Activated naive CD8-positive, alpha-beta T cell treated with anti-CD3 and anti-CD28 coated beads for 36 hours (primary cell): Measurements from ENCODE around the gene THNSL1. TPM values are rescaled to one million over a fixed set of nuclear protein-coding genes. Genes with fewer than 3 reads are reported as not detected.

Experiments used
- DNase-seq: peaks from one replicate; pipeline ENCODE4 v3.0.0; 2021
- H3K27ac Mint-ChIP-seq: one replicate; pipeline ENCODE4 v1.8.0; 2022; ENCODE audit warnings: mild to moderate bottlenecking, moderate library complexity, mixed read lengths
- H3K27me3 Mint-ChIP-seq: one replicate; pipeline ENCODE4 v1.8.0; 2022; ENCODE audit warnings: mild to moderate bottlenecking, mixed read lengths
- H3K36me3 Mint-ChIP-seq: one replicate; pipeline ENCODE4 v1.8.0; 2021; ENCODE audit warnings: mild to moderate bottlenecking, mixed read lengths
- H3K4me1 Mint-ChIP-seq: one replicate; pipeline ENCODE4 v1.8.0; 2021; ENCODE audit warnings: mixed read lengths
- H3K4me3 Mint-ChIP-seq: one replicate; pipeline ENCODE4 v1.8.0; 2022; ENCODE audit warnings: mild to moderate bottlenecking, moderate library complexity, mixed read lengths
- H3K9me3 Mint-ChIP-seq: one replicate; pipeline ENCODE4 v1.8.0; 2022; ENCODE audit warnings: mixed read lengths
- total RNA-seq, 2 experiments: library from RNA; stranded (reverse); gene quantifications; one replicate each; pipeline ENCODE4 v1.2.3, GENCODE V29; 2021

The THNSL1 gene
- total RNA-seq, 2 experiments from 2014 or later: 10.1 to 10.7 TPM

DNA sequence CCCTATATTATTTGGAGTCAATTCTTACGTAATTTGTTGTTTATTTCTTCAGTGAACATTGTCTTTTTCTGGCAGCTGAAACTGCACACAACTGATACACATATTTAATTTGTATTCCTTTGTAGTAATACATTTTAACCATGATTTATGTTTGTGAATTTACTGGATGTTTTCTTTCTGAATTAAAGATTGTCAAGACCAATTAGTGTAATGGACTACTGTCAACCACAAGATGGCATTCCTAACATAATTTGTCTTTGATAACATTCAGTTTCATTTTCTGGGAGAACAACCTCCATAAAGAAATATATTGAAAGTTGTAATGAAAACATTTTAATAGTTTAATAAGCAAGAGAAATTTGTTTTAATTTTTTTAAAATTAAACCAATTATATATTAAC, 10.1 kb downstream of the THNSL1 start:
- no peak for DNase-seq
- H3K27ac Mint-ChIP-seq: no peak overlapping the region
- peaks cover 26% of the 10 kb centered on the region for H3K36me3 Mint-ChIP-seq
- peaks cover 4% of the 10 kb centered on the region for H3K4me1 Mint-ChIP-seq
- peaks cover 7% of the 10 kb centered on the region for H3K9me3 Mint-ChIP-seq
- H3K27me3 Mint-ChIP-seq: no peaks in the 10 kb centered on the region
- H3K4me3 Mint-ChIP-seq: no peak overlapping the region

DNA sequence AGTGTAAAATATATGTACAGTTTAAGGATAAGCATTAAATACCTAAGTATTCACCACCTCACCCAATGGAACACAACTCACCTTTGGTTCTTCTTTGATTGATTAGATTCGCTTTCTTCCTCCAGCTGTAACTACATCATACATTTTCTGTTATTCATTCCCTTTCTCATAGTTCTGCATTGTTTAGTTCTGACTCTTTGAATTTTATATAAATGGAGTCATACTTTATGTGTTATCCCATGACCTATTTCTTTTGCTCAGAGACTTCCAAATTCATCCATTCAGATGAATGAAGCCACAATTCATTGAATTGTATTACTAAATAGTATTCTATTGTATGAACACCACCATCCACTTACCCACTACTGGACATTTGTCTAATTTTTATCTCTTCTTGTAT, 12.3 kb downstream of the THNSL1 start:
- H3K27ac Mint-ChIP-seq: no peak overlapping the region
- no peaks in the 10 kb centered on the region for H3K27me3 Mint-ChIP-seq
- no peak overlapping the region for H3K4me3 Mint-ChIP-seq
- DNase-seq: no peak
- peaks cover 7% of the 10 kb centered on the region for H3K9me3 Mint-ChIP-seq
- peaks cover 15% of the 10 kb centered on the region for H3K36me3 Mint-ChIP-seq
- no peaks in the 10 kb centered on the region for H3K4me1 Mint-ChIP-seq

DNA sequence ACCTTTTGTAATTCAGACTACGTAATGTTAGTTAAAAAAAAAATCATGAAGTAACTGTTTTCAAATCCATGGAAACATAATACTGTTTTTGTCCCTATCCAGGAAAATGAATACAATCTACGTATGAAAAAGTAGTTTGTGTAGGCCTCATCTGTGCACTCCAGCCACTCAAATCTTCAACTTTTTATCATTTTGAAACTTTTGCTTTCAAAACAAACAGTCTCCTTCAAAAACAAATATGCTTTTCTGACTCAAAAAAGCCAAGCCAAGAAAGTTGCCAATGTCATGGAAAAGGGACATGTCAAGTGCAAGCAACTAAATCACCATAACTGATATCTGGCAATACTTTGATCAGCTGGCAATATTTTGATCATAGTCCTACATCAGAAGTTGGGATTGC, 13.1 kb downstream of the THNSL1 start:
- H3K27me3 Mint-ChIP-seq: no peaks in the 10 kb centered on the region
- H3K27ac Mint-ChIP-seq: no peak overlapping the region
- DNase-seq: no peak
- peaks cover 10% of the 10 kb centered on the region for H3K36me3 Mint-ChIP-seq
- H3K4me3 Mint-ChIP-seq: no peak overlapping the region
- no peaks in the 10 kb centered on the region for H3K4me1 Mint-ChIP-seq
- H3K9me3 Mint-ChIP-seq: peaks cover 7% of the 10 kb centered on the region

DNA sequence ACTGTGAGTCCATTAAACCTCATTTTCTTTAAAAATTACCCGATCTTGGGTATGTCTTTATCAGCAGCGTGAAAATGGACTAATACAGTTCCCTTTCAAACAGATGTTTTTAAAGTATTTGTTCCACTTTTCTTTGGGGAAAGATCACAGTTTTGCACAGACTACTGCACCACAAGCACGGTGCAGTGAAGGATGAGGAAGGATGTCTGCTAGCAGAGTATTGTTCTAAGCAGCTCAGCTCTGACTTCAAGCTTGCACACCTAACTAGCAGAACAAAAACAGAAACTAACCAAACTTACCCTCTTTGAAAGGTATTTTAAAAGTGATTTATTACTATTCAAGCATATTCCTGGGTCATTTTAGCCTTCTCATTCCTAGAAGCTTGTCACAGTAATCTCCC, 20.0 kb downstream of the THNSL1 start:
- no peak for DNase-seq
- Mint-ChIP-seq H3K36me3 (no peaks in the 10 kb centered on the region), H3K27ac (no peak overlapping the region), H3K4me1 (no peaks in the 10 kb centered on the region), H3K9me3 (no peaks in the 10 kb centered on the region), H3K4me3 (no peak overlapping the region), H3K27me3 (peaks cover 11% of the 10 kb centered on the region)

DNA sequence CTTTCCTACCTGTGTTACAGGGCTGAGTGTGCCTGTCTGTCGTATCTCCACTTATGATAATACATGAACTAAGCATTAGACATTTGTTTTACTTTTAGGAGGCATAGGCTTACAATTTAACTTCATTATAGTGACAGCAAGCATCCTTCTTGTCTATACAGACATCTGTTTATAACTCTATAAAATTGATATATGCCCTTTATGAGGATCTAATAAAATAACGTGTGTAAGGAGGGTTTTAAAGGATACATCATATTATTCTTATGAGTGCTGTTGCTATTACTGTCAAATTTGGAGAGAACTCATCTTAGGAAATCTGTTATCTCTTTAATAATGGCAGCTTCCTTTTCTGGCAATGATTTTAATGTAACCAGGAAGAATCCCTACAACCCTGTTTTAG, 21.9 kb downstream of the THNSL1 start:
- no peaks in the 10 kb centered on the region for H3K36me3 Mint-ChIP-seq
- H3K4me1 Mint-ChIP-seq: no peaks in the 10 kb centered on the region
- peaks cover 16% of the 10 kb centered on the region for H3K27me3 Mint-ChIP-seq
- no peaks in the 10 kb centered on the region for H3K9me3 Mint-ChIP-seq
- H3K27ac Mint-ChIP-seq: no peak overlapping the region
- no peak overlapping the region for H3K4me3 Mint-ChIP-seq
- DNase-seq: no peak

DNA sequence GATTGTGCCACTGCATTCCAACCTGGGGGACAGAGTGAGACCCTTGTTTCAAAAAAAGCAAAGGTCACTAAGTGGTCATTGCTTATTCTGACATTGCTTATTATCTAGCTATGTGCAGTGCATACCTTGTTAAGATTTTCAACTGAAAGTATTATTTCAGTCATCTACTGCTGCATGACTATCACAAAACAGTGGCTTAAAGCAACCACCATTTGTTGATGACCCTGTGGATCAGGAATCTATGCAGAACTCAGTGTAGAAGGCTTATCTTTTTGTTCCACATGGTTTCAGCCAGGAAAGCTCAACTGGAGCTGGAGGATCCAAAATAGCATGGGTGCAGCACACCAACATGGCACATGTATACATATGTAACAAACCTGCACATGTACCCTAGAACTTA, 23.1 kb downstream of the THNSL1 start:
- Mint-ChIP-seq H3K4me1 (no peaks in the 10 kb centered on the region), H3K9me3 (no peaks in the 10 kb centered on the region), H3K4me3 (no peak overlapping the region), H3K27ac (no peak overlapping the region), H3K27me3 (peaks cover 18% of the 10 kb centered on the region), H3K36me3 (no peaks in the 10 kb centered on the region)
- DNase-seq: no peak

DNA sequence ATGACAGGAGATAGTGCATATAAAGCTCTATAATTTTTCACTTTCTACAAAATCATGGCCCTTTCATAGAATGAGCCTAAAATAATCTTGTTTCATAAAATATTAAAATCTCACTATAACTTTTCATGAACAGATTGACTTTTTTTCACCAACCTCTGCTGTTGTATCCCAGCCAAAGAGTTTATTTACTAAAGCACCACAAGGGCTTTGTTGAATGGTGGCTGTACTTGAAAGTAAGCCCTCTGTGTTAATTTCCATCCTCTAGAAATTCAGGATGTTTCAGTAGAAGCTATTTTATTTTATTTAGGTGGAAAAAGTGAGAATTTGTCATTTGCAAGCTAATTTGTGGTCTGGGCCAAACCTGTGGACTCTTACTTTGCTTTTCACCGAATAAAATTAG, 30.2 kb downstream of the THNSL1 start:
- H3K9me3 Mint-ChIP-seq: no peaks in the 10 kb centered on the region
- H3K4me1 Mint-ChIP-seq: no peaks in the 10 kb centered on the region
- no peak overlapping the region for H3K4me3 Mint-ChIP-seq
- H3K36me3 Mint-ChIP-seq: no peaks in the 10 kb centered on the region
- peaks cover 38% of the 10 kb centered on the region for H3K27me3 Mint-ChIP-seq
- DNase-seq: no peak
- no peak overlapping the region for H3K27ac Mint-ChIP-seq

DNA sequence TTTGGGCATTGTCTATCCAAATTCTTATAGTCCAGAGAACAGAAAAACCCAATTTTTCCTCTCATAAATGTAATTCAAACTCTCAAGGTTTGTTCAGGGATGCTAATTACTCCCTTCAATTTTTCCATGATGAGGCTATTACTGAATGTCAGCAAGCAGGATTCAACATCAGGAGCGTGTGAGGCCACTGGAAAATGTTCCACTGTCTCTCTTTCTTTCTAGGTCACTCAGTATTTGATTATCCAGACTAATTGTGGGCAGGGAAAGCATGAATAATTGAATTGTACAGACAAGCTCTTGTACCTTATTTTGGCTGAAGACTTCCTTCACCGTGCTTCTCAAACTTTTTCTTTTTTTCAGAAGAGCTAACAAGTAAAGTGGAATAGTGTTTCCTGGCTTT, 30.7 kb downstream of the THNSL1 start:
- Mint-ChIP-seq H3K4me1 (no peaks in the 10 kb centered on the region), H3K27ac (no peak overlapping the region), H3K4me3 (no peak overlapping the region), H3K27me3 (peaks cover 36% of the 10 kb centered on the region), H3K36me3 (no peaks in the 10 kb centered on the region), H3K9me3 (no peaks in the 10 kb centered on the region)
- no peak for DNase-seq

DNA sequence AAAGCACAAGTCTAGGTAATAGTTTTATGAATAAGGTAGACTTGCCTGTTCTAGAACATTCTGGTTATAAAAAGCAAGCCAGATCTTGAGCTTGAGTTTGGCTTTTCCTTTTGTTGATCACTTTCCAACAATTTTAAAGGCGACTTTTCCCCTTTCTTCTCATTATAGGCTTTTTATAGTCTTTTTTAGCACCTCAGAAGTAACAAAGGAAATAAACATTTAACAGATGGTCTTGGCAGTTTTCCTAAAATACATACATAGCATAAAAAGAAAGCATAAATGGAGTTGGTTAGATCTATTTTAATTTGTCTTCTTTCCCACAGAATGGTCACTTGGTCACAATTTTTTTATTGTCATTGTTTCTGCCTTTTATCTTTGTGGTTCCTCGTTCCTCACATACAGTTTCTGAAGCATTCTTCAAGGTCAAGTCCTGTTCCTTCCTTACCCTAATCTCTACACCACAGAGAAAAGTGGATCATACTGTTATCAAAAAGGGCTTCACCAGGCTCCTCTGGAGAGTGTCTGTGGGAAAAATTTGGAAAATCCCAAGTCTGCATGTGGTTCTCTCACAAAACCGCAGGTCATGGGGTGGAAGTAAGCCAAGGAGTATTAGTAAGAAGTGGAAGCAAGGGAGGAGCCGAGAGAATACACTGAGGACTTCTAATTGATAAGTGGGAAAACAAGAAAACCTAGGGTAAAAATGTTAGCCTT, 31.3 kb downstream of the THNSL1 start:
- H3K36me3 Mint-ChIP-seq: no peaks in the 10 kb centered on the region
- no peak overlapping the region for H3K4me3 Mint-ChIP-seq
- H3K27ac Mint-ChIP-seq: no peak overlapping the region
- H3K9me3 Mint-ChIP-seq: no peaks in the 10 kb centered on the region
- peaks cover 36% of the 10 kb centered on the region for H3K27me3 Mint-ChIP-seq
- no peak for DNase-seq
- no peaks in the 10 kb centered on the region for H3K4me1 Mint-ChIP-seq

DNA sequence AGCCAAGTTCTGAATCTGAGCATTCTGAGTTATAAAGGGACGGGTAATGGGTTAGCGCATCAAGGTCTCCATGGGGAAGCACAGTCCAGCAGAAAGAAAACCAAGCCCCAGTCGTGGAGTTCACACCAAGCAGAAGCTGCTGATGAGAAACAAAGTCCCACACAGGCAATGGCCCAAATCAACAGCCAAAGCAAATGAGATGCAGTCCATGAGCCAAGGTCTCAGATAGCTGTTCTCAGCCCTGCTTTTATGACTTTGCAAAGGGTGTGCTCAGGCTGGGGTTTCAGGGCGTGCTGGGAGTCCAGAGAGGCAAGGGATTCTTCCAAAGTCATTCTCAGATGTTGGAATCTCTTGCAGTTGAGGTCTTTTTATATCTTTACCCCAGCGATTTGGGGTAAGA, 32.0 kb downstream of the THNSL1 start:
- Mint-ChIP-seq H3K36me3 (no peaks in the 10 kb centered on the region), H3K4me1 (no peaks in the 10 kb centered on the region), H3K9me3 (no peaks in the 10 kb centered on the region), H3K27ac (no peak overlapping the region), H3K27me3 (peaks cover 36% of the 10 kb centered on the region), H3K4me3 (no peak overlapping the region)
- no peak for DNase-seq

DNA sequence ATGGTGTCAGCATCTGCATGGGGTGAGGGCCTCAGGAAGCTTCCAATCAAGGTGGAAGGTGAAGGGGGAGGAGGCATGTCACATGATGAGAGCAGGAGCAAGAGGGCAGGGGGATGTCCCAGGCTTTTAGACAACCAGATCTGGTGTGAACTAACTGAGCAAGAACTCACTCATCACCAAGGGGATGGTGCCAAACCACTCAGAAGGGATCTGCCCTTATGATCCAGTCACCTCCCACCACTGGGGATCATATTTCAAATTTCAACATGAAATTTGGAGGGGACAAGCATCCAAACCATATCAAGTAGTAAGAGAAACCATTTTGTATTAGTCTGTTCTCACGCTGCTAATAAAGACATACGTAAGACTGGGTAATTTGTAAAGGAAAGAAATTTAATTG, 33.6 kb downstream of the THNSL1 start:
- Mint-ChIP-seq H3K27me3 (peaks cover 31% of the 10 kb centered on the region), H3K9me3 (no peaks in the 10 kb centered on the region), H3K27ac (no peak overlapping the region), H3K4me3 (no peak overlapping the region), H3K4me1 (no peaks in the 10 kb centered on the region), H3K36me3 (no peaks in the 10 kb centered on the region)
- DNase-seq: no peak

DNA sequence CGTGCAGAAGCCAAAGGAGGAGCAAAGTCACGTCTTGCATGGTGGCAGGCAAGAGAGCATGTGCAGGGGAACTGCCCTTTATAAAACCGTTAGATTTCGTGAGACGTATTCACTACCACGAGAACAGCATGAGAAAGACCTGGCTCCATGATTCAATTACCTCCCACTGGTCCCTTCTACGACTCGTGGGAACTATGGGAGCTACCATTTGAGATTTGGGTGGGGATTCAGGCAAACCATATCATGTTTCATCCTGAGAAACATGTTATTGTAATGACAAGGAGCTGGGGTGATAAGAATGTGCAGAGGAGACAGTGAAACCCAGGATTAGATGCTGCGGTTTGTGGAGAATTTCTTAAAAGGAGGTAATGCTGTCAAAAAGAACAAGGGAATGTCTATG, 34.0 kb downstream of the THNSL1 start:
- Mint-ChIP-seq H3K36me3 (no peaks in the 10 kb centered on the region), H3K27me3 (peaks cover 31% of the 10 kb centered on the region), H3K9me3 (no peaks in the 10 kb centered on the region), H3K27ac (no peak overlapping the region), H3K4me1 (no peaks in the 10 kb centered on the region), H3K4me3 (no peak overlapping the region)
- DNase-seq: no peak

DNA sequence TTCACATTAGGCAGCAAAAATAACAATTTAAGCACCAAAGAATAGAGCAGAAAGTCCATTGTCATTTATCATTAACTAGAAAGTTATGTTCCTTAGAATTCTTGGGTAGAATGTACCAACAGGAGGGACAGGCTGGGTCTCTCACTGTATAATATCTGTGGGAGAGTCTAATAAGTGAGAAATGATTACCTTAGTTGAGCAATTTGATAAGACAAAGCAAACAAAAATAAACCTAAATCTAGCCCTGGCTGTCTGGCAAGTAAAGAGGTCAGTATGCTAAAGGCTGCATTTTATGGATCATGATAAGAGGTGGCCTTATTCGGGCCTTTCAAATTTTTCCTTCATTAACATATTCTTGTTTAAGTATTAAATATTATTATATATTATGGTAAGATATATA, 35.6 kb downstream of the THNSL1 start:
- no peak overlapping the region for H3K27ac Mint-ChIP-seq
- H3K4me1 Mint-ChIP-seq: no peaks in the 10 kb centered on the region
- H3K4me3 Mint-ChIP-seq: no peak overlapping the region
- no peak for DNase-seq
- H3K9me3 Mint-ChIP-seq: no peaks in the 10 kb centered on the region
- H3K27me3 Mint-ChIP-seq: peaks cover 24% of the 10 kb centered on the region
- H3K36me3 Mint-ChIP-seq: no peaks in the 10 kb centered on the region

DNA sequence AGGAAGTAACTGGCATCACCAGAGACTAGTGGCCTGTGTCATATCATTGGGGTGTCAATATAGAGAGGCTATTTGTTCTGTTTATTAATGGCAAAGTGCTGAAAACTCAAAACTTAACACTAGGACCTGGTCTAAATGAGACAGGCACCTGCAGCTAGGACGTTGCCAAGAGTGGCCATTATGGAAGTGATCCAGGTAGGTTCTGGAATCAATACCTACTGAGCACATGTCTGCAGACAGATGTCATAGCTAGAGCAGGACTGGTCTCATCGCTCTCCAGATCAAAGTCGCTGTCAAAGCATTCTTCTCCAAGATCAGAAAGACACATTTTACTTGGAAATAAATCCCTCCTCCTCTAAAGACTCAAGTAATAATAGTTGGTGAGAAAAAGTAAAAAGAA, 40.3 kb downstream of the THNSL1 start:
- no peaks in the 10 kb centered on the region for H3K9me3 Mint-ChIP-seq
- no peak overlapping the region for H3K27ac Mint-ChIP-seq
- no peak for DNase-seq

DNA sequence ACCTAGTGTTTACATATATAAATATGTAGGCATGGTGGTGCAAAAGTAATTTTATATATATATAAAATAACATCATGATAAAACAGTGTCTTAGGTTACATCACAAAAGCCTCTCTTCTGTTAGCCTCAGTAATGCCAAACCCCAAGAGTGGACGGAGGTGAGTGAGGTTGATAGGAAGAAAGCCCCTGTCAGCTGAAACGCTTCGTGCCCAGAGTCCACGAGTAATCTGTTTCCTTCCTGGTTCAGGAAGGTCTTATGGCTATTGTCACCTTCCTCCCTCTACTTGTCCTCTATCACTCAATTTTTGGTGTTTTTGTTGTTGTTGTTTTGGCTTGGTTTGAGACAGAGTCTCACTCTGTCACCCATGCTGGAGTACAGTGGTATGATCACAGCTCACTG, 41.5 kb downstream of the THNSL1 start:
- Mint-ChIP-seq H3K36me3 (no peaks in the 10 kb centered on the region), H3K4me1 (peaks cover 8% of the 10 kb centered on the region), H3K4me3 (no peak overlapping the region), H3K27ac (no peak overlapping the region), H3K9me3 (no peaks in the 10 kb centered on the region), H3K27me3 (no peaks in the 10 kb centered on the region)
- DNase-seq: no peak

More for the DNA sequence above, 40.3 kb downstream of the THNSL1 start:
- Mint-ChIP-seq H3K4me1 (no peaks in the 10 kb centered on the region), H3K27me3 (no peaks in the 10 kb centered on the region), H3K36me3 (no peaks in the 10 kb centered on the region), H3K4me3 (no peak overlapping the region)

DNA sequence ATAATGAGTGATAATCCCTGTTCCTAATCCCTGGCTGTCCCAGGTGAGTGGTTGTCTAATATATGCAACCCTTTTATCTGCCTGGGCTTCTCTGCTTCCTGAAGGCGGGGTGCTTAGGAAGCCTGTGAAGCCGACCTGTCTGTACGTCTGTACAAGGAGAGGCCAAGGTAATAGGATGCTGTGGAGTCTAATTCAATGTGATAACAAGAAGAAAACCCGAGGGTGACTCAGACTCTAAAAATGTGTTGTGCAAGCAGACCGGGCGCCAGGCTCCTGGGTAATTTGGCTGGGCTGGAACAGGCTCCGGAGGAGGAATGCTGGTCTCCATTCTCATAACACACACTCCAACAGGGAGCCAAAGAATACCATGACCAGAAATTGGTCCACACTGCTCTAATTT, 43.6 kb downstream of the THNSL1 start:
- peaks cover 13% of the 10 kb centered on the region for H3K4me1 Mint-ChIP-seq
- H3K27me3 Mint-ChIP-seq: peaks cover 5% of the 10 kb centered on the region
- DNase-seq: no peak
- H3K4me3 Mint-ChIP-seq: no peak overlapping the region
- no peaks in the 10 kb centered on the region for H3K36me3 Mint-ChIP-seq
- no peak overlapping the region for H3K27ac Mint-ChIP-seq
- no peaks in the 10 kb centered on the region for H3K9me3 Mint-ChIP-seq
